ENCODE data around the gene ZNF239. TPM values are rescaled to one million over a fixed set of nuclear protein-coding genes. Genes with fewer than 3 reads are reported as not detected.

The ZNF239 gene
- total RNA-seq (ENCODE audit: low replicate concordance), result 2.4 and 9.2 TPM in 2 replicates
- long read RNA-seq, transcript ZNF239-205 (2 exons, 1,904 nt), result major isoform, 6 of 15 reads
- long read RNA-seq, partial matches to known transcripts, result 2 of 15 reads
- long read RNA-seq, other reads (novel, unspliced or antisense), result 5 of 15 reads

GRCh38 chr10:43574001-43574892 is at the start of gene ZNF239:
Gene ZNF239, minus strand, starts transcription at chr10:43574616. Its CDS starts 16,537 bp downstream, at chr10:43558079.
- TF ChIP-seq, protein P1, sequence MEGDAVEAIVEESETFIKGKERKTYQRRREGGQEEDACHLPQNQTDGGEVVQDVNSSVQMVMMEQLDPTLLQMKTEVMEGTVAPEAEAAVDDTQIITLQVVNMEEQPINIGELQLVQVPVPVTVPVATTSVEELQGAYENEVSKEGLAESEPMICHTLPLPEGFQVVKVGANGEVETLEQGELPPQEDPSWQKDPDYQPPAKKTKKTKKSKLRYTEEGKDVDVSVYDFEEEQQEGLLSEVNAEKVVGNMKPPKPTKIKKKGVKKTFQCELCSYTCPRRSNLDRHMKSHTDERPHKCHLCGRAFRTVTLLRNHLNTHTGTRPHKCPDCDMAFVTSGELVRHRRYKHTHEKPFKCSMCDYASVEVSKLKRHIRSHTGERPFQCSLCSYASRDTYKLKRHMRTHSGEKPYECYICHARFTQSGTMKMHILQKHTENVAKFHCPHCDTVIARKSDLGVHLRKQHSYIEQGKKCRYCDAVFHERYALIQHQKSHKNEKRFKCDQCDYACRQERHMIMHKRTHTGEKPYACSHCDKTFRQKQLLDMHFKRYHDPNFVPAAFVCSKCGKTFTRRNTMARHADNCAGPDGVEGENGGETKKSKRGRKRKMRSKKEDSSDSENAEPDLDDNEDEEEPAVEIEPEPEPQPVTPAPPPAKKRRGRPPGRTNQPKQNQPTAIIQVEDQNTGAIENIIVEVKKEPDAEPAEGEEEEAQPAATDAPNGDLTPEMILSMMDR (conservative IDR thresholded peaks at IDR 0.05), result peak; percentile 24
- peak within 1 kb of the TSS; percentile 91 for H3K4me3 Mint-ChIP-seq
- peak; percentile 91 for DNase-seq (ENCODE audit: extremely low spot score, unreplicated experiment)
- peaks cover 48% of the 10 kb centered on the region for H3K27me3 Mint-ChIP-seq
- H3K27ac Mint-ChIP-seq, result peak within 1 kb of the TSS; percentile 73
- H3K9me3 Mint-ChIP-seq, result peaks cover 11% of the 10 kb centered on the region
- peaks cover 10% of the 10 kb centered on the region for H3K36me3 Mint-ChIP-seq
- peaks cover 19% of the 10 kb centered on the region for H3K4me1 Mint-ChIP-seq (ENCODE audit: unreplicated experiment)

GRCh38 chr10:43623351-43623750 is 48.9 kb upstream of the ZNF239 start:
- Mint-ChIP-seq H3K36me3 (peaks cover 6% of the 10 kb centered on the region), H3K27me3 (no peaks in the 10 kb centered on the region), H3K27ac (no peak overlapping the region), H3K9me3 (peaks cover 5% of the 10 kb centered on the region), H3K4me3 (no peak overlapping the region), H3K4me1 (ENCODE audit: unreplicated experiment) (no peaks in the 10 kb centered on the region)
- TF ChIP-seq, protein P1 (conservative IDR thresholded peaks at IDR 0.05), result no peak
- no peak for DNase-seq (ENCODE audit: extremely low spot score, unreplicated experiment)

GRCh38 chr10:43622038-43622437 is 47.6 kb upstream of the ZNF239 start:
- peaks cover 9% of the 10 kb centered on the region for H3K9me3 Mint-ChIP-seq
- H3K4me1 Mint-ChIP-seq (ENCODE audit: unreplicated experiment), result no peaks in the 10 kb centered on the region
- H3K4me3 Mint-ChIP-seq, result no peak overlapping the region
- H3K36me3 Mint-ChIP-seq, result peaks cover 11% of the 10 kb centered on the region
- TF ChIP-seq, protein P1 (conservative IDR thresholded peaks at IDR 0.05), result no peak
- no peak for DNase-seq (ENCODE audit: extremely low spot score, unreplicated experiment)
- H3K27me3 Mint-ChIP-seq, result no peaks in the 10 kb centered on the region
- H3K27ac Mint-ChIP-seq, result no peak overlapping the region

GRCh38 chr10:43619368-43619767 is 45.0 kb upstream of the ZNF239 start:
- Mint-ChIP-seq H3K27ac (no peak overlapping the region), H3K4me1 (ENCODE audit: unreplicated experiment) (no peaks in the 10 kb centered on the region), H3K36me3 (peaks cover 30% of the 10 kb centered on the region), H3K9me3 (peaks cover 27% of the 10 kb centered on the region), H3K4me3 (no peak overlapping the region), H3K27me3 (no peaks in the 10 kb centered on the region)
- TF ChIP-seq, protein P1 (conservative IDR thresholded peaks at IDR 0.05), result no peak
- no peak for DNase-seq (ENCODE audit: extremely low spot score, unreplicated experiment)

- no peak for DNase-seq (ENCODE audit: extremely low spot score, unreplicated experiment)
- Mint-ChIP-seq H3K4me1 (ENCODE audit: unreplicated experiment) (no peaks in the 10 kb centered on the region), H3K4me3 (no peak overlapping the region), H3K27ac (no peak overlapping the region), H3K9me3 (peaks cover 27% of the 10 kb centered on the region), H3K36me3 (peaks cover 43% of the 10 kb centered on the region), H3K27me3 (no peaks in the 10 kb centered on the region)
- TF ChIP-seq, protein P1 (conservative IDR thresholded peaks at IDR 0.05), result no peak
Observed at GRCh38 chr10:43616697-43617370, 42.4 kb upstream of the ZNF239 start.
